Nasal cavity respiratory epithelium epithelial cell of viscerocranial mucosa (primary cell): ENCODE data around the gene FZD4. TPM values are rescaled to one million over a fixed set of nuclear protein-coding genes. Genes with fewer than 3 reads are reported as not detected.

Experiments used
- total RNA-seq: library from RNA; depleted of rRNA; stranded (reverse); fragments of >200 nt; gene quantifications from 2 replicates; pipeline ENCODE4 v1.2.3, GENCODE V29; 2014

Gene FZD4
- 0.34 and 2.2 TPM in 2 replicates for total RNA-seq

GRCh38 chr11:86955361-86956120, at the start of gene FZD4:
TSS of gene FZD4 (minus strand) at chr11:86955395. CDS start at chr11:86955085, 310 bp downstream.

Other genes with a start within 250 kb of the FZD4 start
- gene PRSS23, start 154.9 kb downstream of the FZD4 start, total RNA-seq = 68.7 and 122 TPM in 2 replicates
- 12.0 and 28.4 TPM in 2 replicates for gene TMEM135, start 82.5 kb upstream of the FZD4 start, total RNA-seq